HG03095 (cell line): ENCODE measurements around the gene KCNJ4.

Source experiments
- ATAC-seq: cut with Tn5 transposase; IDR thresholded peaks from one replicate; pipeline ENCODE4 v1.9.1; 2021; ENCODE audit warnings: moderate library complexity; ENCODE audit not compliant: unreplicated experiment

The KCNJ4 gene

DNA sequence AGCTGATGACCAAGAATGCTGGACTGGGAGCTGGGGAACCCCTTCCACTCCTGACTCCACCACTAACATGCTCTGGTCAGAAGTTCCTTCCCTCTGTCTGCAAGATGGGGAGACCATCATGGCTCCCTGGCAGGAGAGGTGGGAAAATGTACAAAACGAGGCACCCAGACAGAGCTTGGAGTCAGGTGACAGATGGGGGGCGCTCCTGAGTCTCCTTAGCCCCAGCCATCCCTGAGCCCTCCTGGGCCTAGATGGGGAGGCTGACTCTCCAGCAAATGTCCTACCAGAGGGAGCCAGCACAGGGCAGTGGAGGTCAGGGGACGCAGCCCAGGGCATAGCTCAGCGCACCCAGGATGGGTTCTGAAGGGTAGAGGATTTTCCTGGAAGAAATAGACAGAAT is 20.0 kb downstream of the KCNJ4 start:
- ATAC-seq = no peak

DNA sequence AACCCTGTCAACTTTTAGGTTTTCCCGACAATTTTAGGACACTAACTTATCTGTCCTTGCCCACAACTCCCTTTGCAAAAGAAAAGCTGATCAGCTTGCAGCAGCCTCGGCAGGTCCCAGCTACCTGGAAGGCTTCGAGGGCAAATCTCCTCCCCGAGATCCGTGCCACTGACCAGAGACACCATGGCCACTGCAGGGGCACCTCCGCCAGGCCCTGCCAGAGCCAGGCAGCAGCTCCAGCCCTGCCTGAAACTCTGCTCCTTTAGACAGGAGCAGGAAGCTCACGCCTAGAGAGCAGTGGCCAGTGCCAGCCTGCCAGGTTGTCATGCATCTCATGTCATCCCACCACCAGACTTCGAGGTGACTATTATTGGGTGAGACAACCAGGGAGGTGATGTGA is 21.1 kb downstream of the KCNJ4 start:
- no peak for ATAC-seq

DNA sequence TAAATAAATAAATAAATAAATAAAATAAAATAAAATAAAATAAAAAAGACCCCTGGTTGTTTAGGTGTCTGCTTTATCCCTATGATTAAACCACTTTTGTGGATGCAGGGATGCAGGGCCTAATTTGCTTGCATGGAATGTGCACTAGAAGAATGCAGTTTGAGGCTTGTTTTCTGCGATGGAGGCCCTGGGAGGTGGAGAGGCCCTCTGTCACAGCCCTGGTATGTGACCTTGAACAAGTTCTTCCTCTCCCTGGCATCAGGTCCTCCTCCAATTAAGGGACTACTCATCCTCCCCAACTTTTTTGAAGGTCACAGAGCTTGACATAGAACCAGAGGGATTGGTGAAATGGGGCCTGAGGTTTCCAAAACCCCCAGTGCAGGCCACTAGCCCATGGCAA is 22.7 kb downstream of the KCNJ4 start:
- ATAC-seq = no peak

DNA sequence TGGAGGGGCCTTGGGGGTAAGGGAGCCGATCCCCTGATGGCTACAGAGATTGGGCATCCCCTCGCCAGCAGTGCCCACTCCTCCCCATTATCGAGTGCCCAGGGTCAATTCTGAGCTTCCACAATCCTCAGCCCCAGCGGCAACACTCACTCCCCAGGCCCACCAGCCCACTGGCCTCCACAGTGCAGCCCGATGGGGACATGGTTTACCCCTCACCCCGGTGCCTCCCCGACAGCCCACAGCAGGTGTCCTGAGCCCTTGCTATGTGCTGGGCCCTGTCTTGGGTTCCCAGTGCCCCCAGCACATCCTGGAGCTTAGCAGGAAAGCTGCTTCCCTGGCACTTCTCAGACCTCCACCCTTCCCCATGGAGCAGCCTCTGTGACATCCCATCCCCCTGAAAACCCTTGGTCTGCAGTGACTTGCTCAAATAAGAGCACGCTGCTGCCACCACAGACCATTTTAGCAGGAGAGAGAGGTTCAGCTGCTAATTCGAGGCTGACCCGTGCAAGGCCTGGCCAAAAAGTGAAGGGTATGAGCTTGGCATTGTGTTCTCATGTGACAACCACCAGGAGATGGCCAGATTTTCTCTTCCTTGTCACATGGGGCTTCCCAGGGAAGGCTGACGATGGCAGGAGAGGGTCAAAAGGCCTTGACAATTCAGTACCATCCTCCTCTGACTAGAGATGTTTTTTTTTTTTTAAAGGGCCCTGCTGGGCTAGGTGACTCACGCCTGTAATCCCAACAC is 23.6 kb downstream of the KCNJ4 start:
- ATAC-seq = no peak

DNA sequence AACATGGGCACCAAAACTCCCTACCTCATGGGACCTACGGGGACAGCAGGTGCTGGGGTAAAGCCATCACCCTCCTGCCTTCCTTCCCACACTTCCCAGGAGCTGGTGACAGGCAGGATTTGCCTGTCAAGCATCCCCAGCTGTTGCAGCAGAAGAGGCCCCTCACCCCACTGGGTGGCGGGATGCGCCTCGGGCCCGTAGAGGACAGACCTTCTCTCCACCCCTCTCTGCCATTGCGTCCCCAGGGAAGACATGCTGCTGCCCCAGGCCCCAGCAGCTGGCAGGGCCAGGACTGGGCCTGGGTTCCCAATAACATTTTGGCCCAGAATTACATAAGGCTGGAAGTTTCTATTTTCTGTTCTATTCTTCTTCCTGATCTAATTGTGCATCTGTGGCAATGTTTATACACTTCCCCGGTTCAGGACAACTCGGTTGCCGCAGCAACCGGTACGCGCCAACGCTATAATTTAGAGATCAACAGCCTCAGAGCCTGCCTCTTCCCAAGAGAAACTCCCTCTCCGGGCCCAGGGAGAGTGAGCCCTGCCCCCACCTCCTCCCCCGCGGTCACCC is 25.4 kb downstream of the KCNJ4 start:
- no peak for ATAC-seq

DNA sequence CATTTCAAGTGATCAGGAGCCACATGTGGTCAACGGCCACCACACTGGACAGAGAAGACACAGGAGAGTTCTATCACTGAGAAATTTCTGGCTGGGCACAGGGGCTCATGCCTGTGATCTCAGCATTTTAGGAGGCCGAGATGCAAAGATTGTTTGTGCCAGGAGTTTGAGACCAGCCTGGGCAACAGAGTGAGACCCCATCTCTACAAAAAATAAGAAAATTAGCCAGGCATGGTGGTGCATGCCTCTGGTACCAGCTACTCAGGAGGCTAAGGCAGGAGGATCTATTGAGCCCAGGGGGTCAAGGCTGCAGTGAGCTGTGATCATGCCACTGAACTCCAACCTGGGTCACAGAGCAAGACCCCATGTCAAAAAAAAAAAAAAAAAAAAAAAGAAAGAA is 26.3 kb downstream of the KCNJ4 start:
- no peak for ATAC-seq

DNA sequence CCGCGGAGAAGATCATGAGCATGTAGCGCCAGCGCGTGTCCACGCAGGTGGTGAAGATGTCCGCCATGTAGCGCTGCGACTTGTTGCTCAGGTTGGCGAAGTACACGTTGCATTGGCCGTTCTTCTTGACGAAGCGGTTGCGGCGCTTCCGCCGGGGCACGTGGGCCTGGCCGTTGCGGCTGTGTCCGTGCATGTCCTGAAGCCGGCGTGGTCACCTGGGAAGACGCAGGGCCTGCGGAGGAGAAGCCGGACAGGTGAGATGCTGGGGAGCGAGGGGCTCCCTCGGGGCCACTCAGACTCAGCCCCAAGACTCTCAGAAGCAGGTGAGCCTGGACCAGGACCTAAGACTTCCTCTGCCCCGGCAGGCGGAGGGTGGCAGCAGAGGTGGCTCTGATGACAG is 27.1 kb downstream of the KCNJ4 start:
- ATAC-seq = no peak

DNA sequence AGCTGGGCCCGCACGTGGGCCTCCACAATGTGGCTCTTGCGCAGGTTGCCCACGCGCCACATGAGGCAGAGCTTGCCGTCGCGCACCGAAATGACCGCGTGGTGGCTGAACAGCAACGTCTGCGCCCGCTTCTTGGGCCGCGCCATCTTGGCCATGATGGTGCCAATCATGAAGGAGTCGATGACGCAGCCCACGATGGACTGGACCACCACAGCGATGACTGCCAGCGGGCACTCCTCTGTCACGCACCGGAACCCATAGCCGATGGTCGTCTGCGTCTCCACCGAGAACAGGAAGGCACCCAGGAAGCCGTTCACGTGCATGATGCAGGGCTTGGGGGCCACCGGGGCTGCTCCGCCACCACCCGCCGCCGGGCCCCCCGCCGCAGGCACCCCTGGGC is 27.5 kb downstream of the KCNJ4 start:
- no peak for ATAC-seq

DNA sequence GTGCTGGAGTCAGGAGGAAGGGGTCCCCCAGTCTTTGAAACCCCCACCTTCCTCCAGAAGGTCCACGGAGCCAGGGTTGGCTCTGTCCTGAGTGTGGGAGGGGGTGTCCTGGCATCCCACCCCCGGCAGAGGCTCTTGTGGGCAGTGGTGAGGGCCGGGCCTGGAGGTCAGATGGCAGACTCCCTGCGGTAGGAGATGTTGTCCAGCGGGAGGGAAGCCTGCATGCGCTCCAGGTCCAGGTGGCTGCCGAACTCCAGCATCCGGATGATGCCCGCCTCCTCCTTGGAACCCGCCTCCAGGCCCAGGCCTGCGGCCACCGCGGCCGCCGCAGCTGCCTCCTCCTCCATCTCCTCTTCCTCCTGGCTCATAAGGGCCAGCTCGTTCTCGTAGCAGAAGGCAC is 28.4 kb downstream of the KCNJ4 start:
- ATAC-seq = no peak

DNA sequence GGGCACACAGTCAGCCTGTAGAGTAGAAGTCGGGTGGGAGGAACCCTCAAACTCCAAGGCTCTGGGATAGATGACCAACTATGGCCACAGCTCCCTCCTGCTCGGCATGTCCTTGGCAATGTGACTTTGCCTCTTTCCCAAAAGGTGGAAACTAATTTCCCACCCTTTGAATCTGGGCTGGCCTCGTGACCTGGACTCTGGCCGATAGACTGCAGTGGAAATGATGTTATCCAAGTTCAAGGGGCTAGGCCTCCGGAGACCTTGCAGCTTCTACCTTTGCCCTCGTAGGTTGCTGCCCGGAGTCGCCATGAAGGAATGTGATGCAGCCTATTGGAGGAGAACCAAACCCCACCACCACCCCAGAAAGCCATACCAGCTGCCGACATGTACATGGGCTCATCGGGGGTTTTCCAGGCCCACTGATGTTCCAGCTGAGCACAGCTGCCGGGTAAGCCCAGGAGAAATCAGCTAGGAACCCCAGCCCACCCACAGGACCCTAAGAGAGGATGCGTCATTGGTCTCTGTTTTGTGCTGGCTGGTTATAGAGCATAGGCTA is 30.4 kb downstream of the KCNJ4 start:
- no peak for ATAC-seq

DNA sequence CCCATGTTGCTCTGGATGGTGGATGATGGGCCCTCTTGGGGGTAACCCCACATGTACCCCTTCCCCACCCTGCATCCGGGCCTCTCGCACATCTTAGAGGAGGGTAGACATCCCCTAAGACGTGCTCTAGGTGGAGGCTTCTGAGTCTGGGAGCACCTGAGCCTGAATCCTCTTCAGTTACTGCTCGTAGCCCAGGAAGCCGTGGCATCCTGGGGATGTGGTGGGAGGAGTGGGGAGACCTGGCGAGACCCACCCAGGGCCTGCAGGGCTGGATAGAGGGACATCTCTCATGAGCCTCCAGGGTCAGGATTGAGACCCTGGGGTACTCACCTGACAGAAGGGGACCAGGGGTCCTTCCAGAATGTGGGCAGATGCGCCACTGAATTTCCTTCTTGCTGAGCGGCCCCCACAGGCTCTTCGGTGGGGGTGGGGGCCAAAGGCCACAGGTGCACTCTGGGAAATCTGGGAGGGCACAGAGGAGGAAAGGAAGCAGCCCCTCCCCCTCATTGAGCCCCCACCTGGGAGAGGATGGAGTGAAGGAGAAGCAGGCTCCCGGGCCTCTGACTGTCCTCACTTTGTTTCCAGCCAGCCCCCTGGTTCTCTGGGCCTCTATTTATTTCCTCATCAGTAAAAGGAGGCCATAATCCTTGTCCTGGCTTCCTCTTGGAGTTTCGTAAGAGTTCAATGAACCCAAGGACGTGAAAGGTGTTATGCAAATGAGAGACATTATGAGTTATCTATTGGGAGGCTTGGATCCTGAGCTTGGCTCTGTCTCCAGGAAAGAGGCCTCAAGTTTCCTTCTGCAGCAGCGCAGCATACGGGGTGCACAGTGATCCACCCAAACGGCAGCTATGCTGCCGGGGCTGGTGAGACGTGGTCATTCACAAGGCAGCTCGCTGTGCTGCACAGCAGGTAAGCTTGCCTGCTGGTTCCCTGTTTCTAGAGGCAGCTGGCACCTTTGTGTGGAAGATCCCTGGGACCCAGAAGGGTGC is 31.2 kb downstream of the KCNJ4 start:
- no peak for ATAC-seq

DNA sequence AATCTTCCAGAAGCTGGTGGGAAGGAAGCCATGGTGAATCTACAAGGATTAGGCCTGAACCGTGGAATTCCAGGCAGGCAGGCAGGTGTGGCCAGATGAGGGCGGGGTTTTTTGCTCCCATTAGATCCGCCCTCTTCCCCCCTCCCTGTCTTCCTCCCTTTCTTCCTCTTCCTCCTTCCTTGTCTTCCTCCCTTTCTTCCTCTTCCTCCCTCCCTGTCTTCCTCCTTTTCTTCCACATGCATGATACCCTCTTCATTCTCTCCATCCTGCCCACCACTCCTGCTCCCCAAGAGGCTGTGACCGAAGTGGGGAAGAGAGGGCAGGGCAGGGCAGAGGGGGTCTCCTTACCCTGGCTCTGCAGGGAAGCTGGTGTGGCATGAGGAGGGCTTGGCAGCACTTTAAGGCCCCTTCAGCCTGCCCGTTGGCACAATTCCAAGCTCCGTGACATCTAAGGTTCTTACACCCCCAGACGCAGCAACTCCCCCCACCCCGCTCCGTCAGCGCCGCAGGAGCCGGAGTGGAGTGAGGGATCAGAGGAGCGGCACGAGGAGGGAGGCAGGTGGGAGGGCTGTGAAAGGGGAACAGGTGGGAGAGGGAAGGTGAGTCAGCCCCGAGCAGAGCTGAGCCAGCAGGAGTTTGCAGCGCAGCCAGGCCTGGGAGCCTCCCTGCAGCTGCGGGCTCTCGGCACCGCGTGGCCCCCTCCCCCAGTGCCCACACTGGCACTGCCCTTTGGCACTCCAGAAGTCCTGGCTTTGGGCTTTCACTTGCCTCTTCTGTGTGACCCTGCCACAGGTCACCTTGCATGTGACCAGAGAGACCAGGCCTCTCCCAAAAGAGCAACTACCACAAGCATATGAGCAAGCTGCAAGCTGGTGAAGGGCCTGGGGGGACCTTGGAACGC is 32.1 kb downstream of the KCNJ4 start:
- no peak for ATAC-seq

DNA sequence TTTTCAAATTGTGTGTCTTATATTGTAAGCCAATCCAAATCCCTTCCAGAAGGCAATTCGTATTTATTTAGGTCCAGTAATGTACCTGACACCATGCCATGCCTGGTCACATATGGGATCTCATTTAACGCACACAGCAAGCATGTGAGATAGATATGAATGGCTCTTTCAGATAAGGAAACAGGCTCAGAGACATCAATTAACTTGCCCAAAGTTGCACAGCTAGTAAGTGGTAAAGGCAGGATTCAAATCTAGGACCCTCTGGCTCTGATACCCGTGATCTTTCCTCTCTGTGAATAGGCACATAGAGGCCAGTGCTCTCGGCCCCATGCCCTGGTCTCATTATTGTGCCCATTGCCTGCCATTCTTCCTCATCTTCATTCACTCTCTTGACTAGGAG is 34.3 kb downstream of the KCNJ4 start:
- no peak for ATAC-seq

DNA sequence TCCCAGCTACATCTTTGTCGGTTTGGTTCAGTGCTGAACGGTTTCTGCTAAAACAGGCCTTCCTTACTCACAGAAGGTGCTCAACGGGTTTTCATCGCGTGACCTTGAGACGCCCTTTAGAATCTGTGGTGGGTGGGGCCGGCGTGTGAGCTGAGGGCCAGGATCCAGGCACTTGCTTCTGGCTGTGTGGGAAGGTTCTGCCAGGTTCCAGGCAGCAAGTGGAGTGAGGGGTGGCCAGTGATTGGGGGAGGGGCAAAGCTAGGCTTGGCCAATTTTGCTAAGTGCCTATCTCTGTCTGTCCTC is 35.2 kb downstream of the KCNJ4 start:
- ATAC-seq = no peak

DNA sequence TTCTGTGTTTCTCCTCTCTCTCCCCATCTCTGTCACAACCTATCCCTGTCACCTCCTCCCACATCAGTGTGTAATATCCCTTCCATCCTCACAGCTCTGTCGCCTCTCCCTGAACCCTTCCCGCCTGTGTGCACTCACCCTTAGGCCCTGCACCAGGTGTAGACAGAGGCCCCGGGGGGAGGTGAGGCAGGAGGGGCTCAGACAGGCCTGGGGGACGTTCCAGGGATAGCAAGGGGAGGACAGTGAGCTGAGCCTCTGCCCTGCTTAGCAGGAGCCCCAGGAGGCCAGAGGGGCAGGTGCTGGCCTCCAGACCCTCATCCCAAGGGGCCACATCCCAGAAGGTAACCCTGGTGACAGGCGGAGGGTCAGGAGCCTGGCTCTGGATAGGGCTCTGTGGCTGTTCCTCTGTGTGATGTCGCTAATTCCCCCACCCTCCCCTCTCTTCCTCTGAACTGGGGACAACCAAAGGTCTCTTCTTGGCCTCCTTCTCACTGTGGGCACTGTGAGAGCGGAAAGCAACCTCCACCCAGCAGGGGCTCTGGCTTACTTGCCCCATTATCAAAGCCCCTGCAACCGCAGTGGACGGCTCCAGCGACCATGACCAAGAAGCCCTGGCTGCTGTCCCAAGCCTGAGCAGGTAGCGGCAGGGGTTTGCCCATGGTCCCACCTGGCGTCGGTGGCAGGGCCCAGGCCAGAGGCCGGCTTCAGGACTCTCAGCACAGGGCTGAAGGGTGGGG is 35.7 kb downstream of the KCNJ4 start:
- ATAC-seq = no peak

DNA sequence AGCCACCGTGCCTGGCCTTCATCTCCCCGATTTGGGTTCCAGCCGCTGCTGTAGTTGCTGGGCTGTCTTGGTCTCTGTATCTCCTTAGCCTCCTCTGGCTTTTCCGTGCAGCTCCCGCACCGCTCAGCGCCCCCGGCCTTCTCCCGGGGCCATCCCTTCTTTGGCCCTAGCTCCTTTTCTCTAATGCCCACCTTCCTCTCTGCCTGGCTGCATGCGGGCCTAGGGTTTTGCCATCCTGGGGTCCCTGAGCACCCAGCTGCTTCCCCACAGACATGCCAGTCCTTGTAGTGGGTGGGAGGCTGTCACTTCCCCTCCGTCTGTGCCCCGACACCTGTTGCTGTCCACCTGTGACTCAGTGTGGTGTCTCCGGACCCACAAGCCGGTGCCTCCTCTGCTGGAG is 36.4 kb downstream of the KCNJ4 start:
- ATAC-seq = no peak

DNA sequence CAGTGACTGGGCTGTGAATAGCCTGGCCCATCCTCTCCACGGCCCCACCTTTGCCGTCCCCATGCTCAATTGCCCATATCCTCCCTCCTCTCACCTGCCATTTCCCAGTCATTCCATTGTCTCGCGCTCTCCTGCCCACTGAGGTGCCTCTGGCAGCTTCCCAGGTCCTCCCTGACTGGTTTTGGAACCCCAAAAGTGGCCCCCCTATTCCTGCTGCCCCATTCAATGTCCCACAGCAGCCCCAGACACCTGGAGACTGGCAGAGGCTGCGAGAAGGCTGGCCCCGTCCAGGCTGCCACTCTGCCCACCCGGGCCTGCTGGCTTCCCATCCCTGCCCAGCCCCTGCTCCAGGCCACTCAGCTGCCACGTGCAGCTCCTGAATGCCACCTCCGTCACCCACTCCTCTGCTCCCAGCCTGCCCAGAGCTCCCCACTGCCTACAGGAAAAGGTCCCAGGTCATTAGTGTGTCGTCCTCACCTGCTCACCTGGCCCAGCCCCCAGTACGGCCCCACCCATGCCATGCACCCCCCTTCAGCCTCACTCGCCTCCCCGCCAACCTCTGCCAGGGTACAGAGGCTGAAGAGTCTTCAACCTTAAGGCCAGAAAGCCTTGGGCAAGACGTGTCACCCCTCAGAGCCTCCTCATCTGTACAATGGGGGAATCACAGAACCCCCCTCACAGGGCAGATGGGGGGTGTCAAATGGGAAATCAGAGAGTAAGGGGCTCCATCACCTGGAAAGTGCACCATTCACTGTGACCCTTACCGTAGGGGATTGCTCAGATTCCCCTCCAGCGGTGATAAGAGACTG is 37.5 kb downstream of the KCNJ4 start:
- no peak for ATAC-seq

DNA sequence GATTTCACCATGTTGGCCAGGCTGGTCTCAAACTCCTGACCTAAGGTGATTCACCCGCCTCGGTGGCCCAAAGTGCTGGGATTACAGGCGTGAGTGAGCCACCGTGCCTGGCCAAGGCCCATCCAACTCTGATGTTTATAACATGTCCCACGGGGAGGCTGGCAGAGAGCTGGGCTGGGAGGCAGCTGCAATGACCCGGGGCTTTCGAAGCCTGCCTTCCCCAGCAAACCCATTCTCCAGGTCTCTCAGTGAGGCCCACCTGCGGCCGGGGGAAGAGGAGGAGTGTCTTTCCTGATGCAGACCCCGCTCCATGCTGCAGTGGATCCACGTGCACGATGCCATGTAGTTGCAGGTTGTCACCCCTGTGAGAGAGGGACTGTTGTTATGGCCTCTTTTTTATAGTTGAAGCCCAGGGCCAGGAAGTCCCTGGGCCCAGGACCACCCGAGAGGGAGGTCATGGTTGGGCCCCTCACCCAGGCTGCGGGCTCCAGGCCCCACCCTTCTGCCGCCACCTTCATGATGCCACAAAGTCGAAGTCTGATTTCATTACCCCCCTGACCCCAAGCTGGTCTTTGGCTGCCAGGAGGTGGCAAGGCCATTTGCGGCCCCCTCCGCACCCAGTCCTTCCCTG is 38.3 kb downstream of the KCNJ4 start:
- no peak for ATAC-seq
